HepG2 (cell line): ENCODE results near the gene GLIS2. TPM values are rescaled to one million over a fixed set of nuclear protein-coding genes. Genes with fewer than 3 reads are reported as not detected.

Experiments
- GLI4 ChIP-seq: sonication (generic); formaldehyde crosslinking; IDR thresholded peaks from 2 replicates; pipeline ENCODE4 v1.5.1; 2020; ENCODE audit warnings: missing genetic modification reagents, mild to moderate bottlenecking, moderate library complexity, borderline replicate concordance
- HDAC6 ChIP-seq: fragments of 200-600 bp; sonication (generic); IDR thresholded peaks from 2 replicates; pipeline ENCODE4 v1.7.0; 2017; ENCODE audit warnings: mild to moderate bottlenecking, antibody characterized with exemption, low read length, low read depth
- NBN ChIP-seq: fragments of 450-650 bp; conservative IDR thresholded peaks from 2 replicates; pipeline ENCODE4 v1.6.1; 2017
- NFYB ChIP-seq: sonication (generic); formaldehyde crosslinking; IDR thresholded peaks from 2 replicates; pipeline ENCODE4 v1.4.0; 2020; ENCODE audit warnings: missing genetic modification reagents
- PPARG ChIP-seq: conservative IDR thresholded peaks from 2 replicates; pipeline ENCODE4 v1.6.1; 2016; ENCODE audit warnings: missing biosample characterization, missing genetic modification reagents
- SALL1 ChIP-seq: sonication (generic); formaldehyde crosslinking; IDR thresholded peaks from 2 replicates; pipeline ENCODE4 v1.8.0; 2022; ENCODE audit warnings: mild to moderate bottlenecking, missing genetic modification reagents
- SP140L ChIP-seq: sonication (generic); formaldehyde crosslinking; IDR thresholded peaks from 2 replicates; pipeline ENCODE4 v1.4.0; 2020; ENCODE audit warnings: missing genetic modification reagents, borderline replicate concordance
- TMF1 ChIP-seq: sonication (generic); formaldehyde crosslinking; IDR thresholded peaks from 2 replicates; pipeline ENCODE4 v1.8.1; 2022; ENCODE audit warnings: low read depth, missing genetic modification reagents
- ZFX ChIP-seq: sonication (generic); formaldehyde crosslinking; IDR thresholded peaks from 2 replicates; pipeline ENCODE4 v1.4.0; 2020; ENCODE audit warnings: mild to moderate bottlenecking, low read depth, missing genetic modification reagents, moderate library complexity
- ZHX1 ChIP-seq: sonication (generic); formaldehyde crosslinking; IDR thresholded peaks from 2 replicates; pipeline ENCODE4 v1.8.1; 2022; ENCODE audit warnings: low read depth, mild to moderate bottlenecking, missing genetic modification reagents
- ZNF282 ChIP-seq: fragments of 450-650 bp; IDR thresholded peaks from 2 replicates; pipeline ENCODE4 v1.6.1; 2018; ENCODE audit not compliant: partially characterized antibody
- ZNF44 ChIP-seq: sonication (generic); formaldehyde crosslinking; IDR thresholded peaks from 2 replicates; pipeline ENCODE4 v1.5.1; 2020; ENCODE audit warnings: mild to moderate bottlenecking, missing genetic modification reagents
- ZNF720 ChIP-seq: sonication (generic); formaldehyde crosslinking; IDR thresholded peaks from 2 replicates; pipeline ENCODE4 v1.4.0; 2020; ENCODE audit warnings: missing genetic modification reagents
- ZNF747 ChIP-seq: sonication (generic); formaldehyde crosslinking; IDR thresholded peaks from 2 replicates; pipeline ENCODE4 v1.8.1; 2023; ENCODE audit warnings: missing genetic modification reagents, mild to moderate bottlenecking, borderline replicate concordance
- ZSCAN25 ChIP-seq: sonication (generic); formaldehyde crosslinking; IDR thresholded peaks from 2 replicates; pipeline ENCODE4 v1.8.0; 2022; ENCODE audit warnings: mild to moderate bottlenecking, missing genetic modification reagents
- ZSCAN9 ChIP-seq: IDR thresholded peaks from 2 replicates; pipeline ENCODE4 v1.6.1; 2016; ENCODE audit warnings: borderline replicate concordance
- polyA plus RNA-seq, 8 experiments: library from polyadenylated mRNA; depleted of rRNA in 3 of 8; stranded (reverse) in 7 of 8; unstranded in 1 of 8; fragments of >200 nt; fragmentation: Illumina TruSeq in 4 of 8; extraction: Trizol in 4 of 8; gene quantifications; 2 replicates each; pipeline versions ENCODE4 v1.2.1 to v1.2.3, GENCODE V29; 2011 to 2016; ENCODE audit warnings: low read depth in 4 of 8, missing spikeins in 1 of 8, mixed read lengths in 1 of 8; ENCODE audit not compliant: insufficient read depth in 1 of 8
- total RNA-seq, 5 experiments: library from RNA; depleted of rRNA; stranded (reverse); fragments of >200 nt; fragmentation: Illumina TruSeq; extraction: Trizol; gene quantifications; 2 replicates each; pipeline ENCODE4 v1.2.3, GENCODE V29; 2016; ENCODE audit warnings: low read depth in 1 of 5
- TF ChIP-seq, protein P1 (sequence below): sonication (generic); formaldehyde crosslinking; IDR thresholded peaks from 2 replicates; pipeline ENCODE4 v1.4.0; 2020; ENCODE audit warnings: mild to moderate bottlenecking, missing genetic modification reagents, borderline replicate concordance
- TF ChIP-seq, protein P2 (sequence below), 2 experiments: fragments of 450-650 bp in 1 of 2; sonication (generic) in 1 of 2; formaldehyde crosslinking; IDR thresholded peaks; 2 replicates each; pipeline versions ENCODE4 v1.5.0 to v1.8.0; 2020 to 2022; ENCODE audit warnings: mild to moderate bottlenecking in 1 of 2, missing genetic modification reagents in 1 of 2
- TF ChIP-seq, protein P3 (sequence below): sonication (generic); formaldehyde crosslinking; IDR thresholded peaks from 2 replicates; pipeline ENCODE4 v1.5.0; 2020; ENCODE audit warnings: mild to moderate bottlenecking, missing genetic modification reagents

Gene GLIS2
- total and polyA plus RNA-seq, 2 of the 13 experiments (the other 11 are each of a cell fraction or from before 2014, with no cell fraction given), result 0.28 to 0.29 TPM

- TF ChIP-seq, protein P1, sequence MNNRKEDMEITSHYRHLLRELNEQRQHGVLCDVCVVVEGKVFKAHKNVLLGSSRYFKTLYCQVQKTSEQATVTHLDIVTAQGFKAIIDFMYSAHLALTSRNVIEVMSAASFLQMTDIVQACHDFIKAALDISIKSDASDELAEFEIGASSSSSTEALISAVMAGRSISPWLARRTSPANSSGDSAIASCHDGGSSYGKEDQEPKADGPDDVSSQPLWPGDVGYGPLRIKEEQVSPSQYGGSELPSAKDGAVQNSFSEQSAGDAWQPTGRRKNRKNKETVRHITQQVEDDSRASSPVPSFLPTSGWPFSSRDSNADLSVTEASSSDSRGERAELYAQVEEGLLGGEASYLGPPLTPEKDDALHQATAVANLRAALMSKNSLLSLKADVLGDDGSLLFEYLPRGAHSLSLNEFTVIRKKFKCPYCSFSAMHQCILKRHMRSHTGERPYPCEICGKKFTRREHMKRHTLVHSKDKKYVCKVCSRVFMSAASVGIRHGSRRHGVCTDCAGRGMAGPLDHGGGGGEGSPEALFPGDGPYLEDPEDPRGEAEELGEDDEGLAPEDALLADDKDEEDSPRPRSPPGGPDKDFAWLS, result 0 out of 2 replicates have a peak, but pooled peaks have one; percentile 14
- no peak for TF ChIP-seq ZNF747 (CRISPR knock-in tag)
- no peak for TF ChIP-seq NBN
- no peak for TF ChIP-seq HDAC6
- TF ChIP-seq, protein P2, sequence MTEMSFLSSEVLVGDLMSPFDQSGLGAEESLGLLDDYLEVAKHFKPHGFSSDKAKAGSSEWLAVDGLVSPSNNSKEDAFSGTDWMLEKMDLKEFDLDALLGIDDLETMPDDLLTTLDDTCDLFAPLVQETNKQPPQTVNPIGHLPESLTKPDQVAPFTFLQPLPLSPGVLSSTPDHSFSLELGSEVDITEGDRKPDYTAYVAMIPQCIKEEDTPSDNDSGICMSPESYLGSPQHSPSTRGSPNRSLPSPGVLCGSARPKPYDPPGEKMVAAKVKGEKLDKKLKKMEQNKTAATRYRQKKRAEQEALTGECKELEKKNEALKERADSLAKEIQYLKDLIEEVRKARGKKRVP (CRISPR knock-in tag; IDR thresholded peaks at IDR 0.05), result no peak
- no peak for TF ChIP-seq SP140L
- TF ChIP-seq NFYB (CRISPR knock-in tag), result no peak
- no peak for TF ChIP-seq ZFX (CRISPR knock-in tag)
- TF ChIP-seq ZNF282, result no peak
- TF ChIP-seq GLI4 (CRISPR knock-in tag), result no peak
- TF ChIP-seq ZSCAN25, result peak; percentile 31; the same call in 1 of the 2 replicates
- TF ChIP-seq ZHX1 (CRISPR knock-in tag), result no peak; the same call in 1 of the 2 replicates
- TF ChIP-seq ZNF720, result no peak
- TF ChIP-seq ZNF44 (CRISPR knock-in tag), result no peak
- TF ChIP-seq TMF1, result 0 out of 2 replicates have a peak, but pooled peaks have one; percentile 4
- TF ChIP-seq, protein P3, sequence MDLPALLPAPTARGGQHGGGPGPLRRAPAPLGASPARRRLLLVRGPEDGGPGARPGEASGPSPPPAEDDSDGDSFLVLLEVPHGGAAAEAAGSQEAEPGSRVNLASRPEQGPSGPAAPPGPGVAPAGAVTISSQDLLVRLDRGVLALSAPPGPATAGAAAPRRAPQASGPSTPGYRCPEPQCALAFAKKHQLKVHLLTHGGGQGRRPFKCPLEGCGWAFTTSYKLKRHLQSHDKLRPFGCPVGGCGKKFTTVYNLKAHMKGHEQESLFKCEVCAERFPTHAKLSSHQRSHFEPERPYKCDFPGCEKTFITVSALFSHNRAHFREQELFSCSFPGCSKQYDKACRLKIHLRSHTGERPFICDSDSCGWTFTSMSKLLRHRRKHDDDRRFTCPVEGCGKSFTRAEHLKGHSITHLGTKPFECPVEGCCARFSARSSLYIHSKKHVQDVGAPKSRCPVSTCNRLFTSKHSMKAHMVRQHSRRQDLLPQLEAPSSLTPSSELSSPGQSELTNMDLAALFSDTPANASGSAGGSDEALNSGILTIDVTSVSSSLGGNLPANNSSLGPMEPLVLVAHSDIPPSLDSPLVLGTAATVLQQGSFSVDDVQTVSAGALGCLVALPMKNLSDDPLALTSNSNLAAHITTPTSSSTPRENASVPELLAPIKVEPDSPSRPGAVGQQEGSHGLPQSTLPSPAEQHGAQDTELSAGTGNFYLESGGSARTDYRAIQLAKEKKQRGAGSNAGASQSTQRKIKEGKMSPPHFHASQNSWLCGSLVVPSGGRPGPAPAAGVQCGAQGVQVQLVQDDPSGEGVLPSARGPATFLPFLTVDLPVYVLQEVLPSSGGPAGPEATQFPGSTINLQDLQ, result no peak
- no peak for TF ChIP-seq PPARG (CRISPR knock-in tag)
- no peak for TF ChIP-seq ZSCAN9 (CRISPR knock-in tag)
- TF ChIP-seq SALL1 (CRISPR knock-in tag), result no peak
Measured at GRCh38 chr16:4373356-4373908, 57.6 kb downstream of the GLIS2 start (continued).
